ENCODE data around the gene THSD7B. TPM values are rescaled to one million over a fixed set of nuclear protein-coding genes. Genes with fewer than 3 reads are reported as not detected.

THSD7B gene
- total and polyA plus RNA-seq, 8 donors, result 0.13 to 4.5 (median 2.7) TPM

DNA sequence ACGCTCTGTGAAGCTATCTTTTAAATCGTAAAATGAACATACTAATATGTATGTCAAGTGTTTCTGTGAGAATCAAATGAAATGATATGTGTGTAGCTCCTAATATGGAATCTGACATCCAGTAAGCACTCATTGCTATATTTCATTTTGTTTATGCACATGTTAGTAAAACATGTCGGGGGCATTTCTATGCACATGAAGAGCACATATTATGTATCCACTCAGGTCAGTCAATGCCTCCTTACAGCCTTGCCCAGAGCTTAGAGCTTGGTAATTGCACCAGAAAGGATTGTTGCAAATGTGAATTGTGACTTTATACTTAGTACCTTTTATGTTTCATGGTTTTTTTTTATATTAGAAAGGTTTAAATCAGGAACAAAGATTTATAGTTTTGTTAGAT, 735.3 kb downstream of the THSD7B start:
- intact Hi-C loops (cut with DNase I), result no loop called here

DNA sequence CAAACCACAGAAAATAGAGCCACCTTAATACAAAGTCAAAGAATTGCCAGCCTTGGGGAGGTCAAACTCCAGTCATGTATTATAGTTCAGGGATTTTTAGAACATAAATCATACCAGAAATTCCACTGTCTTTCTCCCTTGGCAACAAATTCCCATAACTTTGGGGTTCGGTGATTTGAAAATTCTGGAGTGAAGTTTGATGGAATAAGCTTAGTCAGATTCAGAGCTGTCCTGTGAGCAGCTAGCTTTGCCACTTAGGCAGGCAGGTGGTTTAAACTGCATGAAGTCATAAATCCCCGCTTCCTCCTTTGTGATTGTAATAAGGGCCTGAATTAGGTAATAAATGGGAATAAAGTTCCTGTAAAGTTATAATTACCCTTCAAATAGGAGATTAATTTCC, 741.9 kb downstream of the THSD7B start:
- Histone ChIP-seq H3K4me3 (no peak overlapping the region), H3K4me1 (no peaks in the 10 kb centered on the region), H3K27ac (no peak overlapping the region), H3K27me3 (no peaks in the 10 kb centered on the region), H3K36me3 (no peaks in the 10 kb centered on the region), H3K9me3 (no peaks in the 10 kb centered on the region)
- ATAC-seq (peak; percentile 54), DNase-seq (no peak)
- intact Hi-C loops (cut with DNase I), result no loop called here
- TF ChIP-seq, protein P1, sequence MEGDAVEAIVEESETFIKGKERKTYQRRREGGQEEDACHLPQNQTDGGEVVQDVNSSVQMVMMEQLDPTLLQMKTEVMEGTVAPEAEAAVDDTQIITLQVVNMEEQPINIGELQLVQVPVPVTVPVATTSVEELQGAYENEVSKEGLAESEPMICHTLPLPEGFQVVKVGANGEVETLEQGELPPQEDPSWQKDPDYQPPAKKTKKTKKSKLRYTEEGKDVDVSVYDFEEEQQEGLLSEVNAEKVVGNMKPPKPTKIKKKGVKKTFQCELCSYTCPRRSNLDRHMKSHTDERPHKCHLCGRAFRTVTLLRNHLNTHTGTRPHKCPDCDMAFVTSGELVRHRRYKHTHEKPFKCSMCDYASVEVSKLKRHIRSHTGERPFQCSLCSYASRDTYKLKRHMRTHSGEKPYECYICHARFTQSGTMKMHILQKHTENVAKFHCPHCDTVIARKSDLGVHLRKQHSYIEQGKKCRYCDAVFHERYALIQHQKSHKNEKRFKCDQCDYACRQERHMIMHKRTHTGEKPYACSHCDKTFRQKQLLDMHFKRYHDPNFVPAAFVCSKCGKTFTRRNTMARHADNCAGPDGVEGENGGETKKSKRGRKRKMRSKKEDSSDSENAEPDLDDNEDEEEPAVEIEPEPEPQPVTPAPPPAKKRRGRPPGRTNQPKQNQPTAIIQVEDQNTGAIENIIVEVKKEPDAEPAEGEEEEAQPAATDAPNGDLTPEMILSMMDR (IDR thresholded peaks at IDR 0.05), result no peak

More for the DNA sequence above, 735.3 kb downstream of the THSD7B start:
- H3K27me3 ChIP-seq, result no peaks in the 10 kb centered on the region
- no peak for ATAC-seq
- H3K9me3 ChIP-seq, result no peaks in the 10 kb centered on the region
- no peaks in the 10 kb centered on the region for H3K4me1 ChIP-seq
- no peak for DNase-seq
- TF ChIP-seq, protein P1 (IDR thresholded peaks at IDR 0.05), result no peak
- H3K27ac ChIP-seq, result no peak overlapping the region
- no peaks in the 10 kb centered on the region for H3K36me3 ChIP-seq
- H3K4me3 ChIP-seq, result no peak overlapping the region

DNA sequence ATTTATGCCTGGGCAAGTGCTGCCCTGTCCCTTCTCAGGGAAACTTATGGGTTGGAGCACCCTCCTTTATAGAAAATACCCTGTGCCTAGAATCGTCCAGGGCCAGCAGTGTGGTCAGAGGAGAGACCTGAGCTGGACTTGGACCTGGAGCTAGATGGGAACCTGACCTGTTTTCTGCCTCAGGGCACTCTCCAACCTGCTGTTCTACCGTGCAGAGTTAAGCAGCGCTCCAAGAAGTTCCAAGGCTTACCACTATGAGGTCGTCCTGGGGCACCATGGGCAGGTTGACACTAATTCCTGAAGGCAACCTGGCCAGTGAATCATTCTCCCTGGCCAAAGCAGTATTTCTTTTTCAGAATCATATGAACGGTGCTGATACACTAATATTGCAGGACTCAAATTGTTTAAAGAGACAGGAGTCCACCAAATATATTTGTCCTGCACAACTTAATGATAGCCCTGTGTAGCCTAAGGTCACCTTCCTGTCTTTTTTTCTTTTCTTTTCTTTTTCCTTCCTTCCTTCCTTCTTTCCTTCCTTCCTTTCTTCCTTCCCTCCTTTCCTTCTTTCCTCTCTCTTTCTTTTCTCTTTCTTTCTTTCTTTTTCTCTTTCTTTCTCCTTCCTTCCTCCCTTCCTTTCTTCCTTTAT, 743.5 kb downstream of the THSD7B start:
- ATAC-seq, result peak; percentile 76

DNA sequence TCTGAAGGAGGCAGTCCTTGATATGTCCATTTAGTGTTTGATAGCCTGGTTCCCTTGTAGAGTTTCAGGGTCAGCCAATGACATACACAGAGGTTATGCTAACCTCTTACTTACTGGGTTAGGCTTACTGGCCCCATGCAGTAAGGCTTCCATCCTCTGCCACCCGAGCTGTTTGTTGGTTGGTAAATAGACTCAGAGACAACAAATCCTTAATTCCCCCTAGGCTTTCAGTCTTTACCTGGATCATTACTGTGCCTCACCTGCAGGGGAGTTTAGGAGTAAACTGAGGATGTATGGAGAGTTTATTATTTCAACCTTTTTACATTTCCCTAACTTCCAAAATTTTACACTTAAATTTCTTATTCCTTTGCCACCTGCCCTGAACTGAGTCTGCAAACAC, 746.2 kb downstream of the THSD7B start:
- TF ChIP-seq, protein P1 (IDR thresholded peaks at IDR 0.05), result no peak
- Histone ChIP-seq H3K4me3 (no peak overlapping the region), H3K9me3 (peaks cover 0 to 6% of the 10 kb centered on the region in 2 donors), H3K27me3 (no peaks in the 10 kb centered on the region), H3K36me3 (no peaks in the 10 kb centered on the region), H3K4me1 (no peaks in the 10 kb centered on the region), H3K27ac (no peak overlapping the region)
- intact Hi-C loops (cut with DNase I), result no loop called here
- ATAC-seq (no peak), DNase-seq (no peak)

More for the DNA sequence above, 743.5 kb downstream of the THSD7B start:
- TF ChIP-seq, protein P1 (IDR thresholded peaks at IDR 0.05), result no peak
- intact Hi-C loops (cut with DNase I), result no loop called here
- H3K36me3 ChIP-seq, result no peaks in the 10 kb centered on the region
- no peaks in the 10 kb centered on the region for H3K27me3 ChIP-seq
- no peaks in the 10 kb centered on the region for H3K4me1 ChIP-seq
- H3K4me3 ChIP-seq, result no peak overlapping the region
- no peak overlapping the region for H3K27ac ChIP-seq
- no peaks in the 10 kb centered on the region for H3K9me3 ChIP-seq
- peak in 1 of 4 donors; percentile 33 for DNase-seq

DNA sequence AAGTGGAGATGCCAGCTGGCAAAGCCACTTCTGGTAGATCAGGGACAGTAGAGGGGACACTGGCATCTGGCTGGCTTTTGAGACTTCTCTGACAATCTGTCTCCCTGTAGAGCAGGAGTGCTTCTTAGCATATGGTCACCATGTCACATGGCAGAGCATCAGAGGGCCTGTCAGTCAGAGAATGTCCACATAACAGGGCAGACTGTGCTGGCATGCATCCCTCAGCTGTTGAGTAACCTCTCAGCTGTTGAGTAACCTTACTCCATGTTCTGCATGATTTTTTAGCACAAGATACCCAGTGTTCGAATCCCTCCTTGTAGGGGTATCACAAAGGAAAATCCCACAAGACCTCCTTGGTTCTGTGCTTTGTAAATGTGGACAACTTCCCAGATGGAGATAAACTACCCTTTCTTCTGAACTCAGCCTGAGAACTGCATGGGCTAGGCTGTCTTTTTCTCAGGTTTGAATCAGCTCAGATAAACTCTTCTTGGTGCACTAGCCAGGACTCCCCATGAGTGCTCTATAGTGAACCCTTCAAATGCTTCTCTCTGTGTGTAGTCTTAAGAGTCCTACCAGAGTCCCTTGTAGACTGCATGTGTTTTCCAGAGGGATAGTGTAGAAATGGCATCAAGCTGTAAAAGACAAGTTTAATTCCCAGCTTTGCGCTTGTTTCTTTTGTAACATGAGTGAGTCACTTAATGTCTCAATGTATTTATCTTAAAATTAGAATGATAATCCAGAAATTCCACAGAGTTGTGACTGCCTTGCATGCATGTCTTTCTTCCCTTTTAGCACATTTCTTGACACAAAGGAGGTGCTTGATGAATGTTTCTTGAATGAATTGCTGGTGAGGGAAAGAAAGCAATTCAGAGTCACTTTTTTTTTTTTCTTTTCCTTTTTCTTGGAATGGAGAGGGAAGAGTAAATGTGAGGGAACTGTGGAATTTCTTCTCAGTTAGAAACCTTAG, 756.6 kb downstream of the THSD7B start:
- TF ChIP-seq, protein P1 (IDR thresholded peaks at IDR 0.05), result no peak
- Histone ChIP-seq H3K27me3 (no peaks in the 10 kb centered on the region), H3K36me3 (no peaks in the 10 kb centered on the region), H3K4me3 (no peak overlapping the region), H3K27ac (no peak overlapping the region), H3K9me3 (peaks cover 0 to 3% of the 10 kb centered on the region in 2 donors), H3K4me1 (no peaks in the 10 kb centered on the region)
- peak; percentile 33 for ATAC-seq
- DNase-seq, result no peak
- intact Hi-C loops (cut with DNase I), result no loop called here
